Measurements from ENCODE around the gene ARF1.

Gene ARF1

DNA sequence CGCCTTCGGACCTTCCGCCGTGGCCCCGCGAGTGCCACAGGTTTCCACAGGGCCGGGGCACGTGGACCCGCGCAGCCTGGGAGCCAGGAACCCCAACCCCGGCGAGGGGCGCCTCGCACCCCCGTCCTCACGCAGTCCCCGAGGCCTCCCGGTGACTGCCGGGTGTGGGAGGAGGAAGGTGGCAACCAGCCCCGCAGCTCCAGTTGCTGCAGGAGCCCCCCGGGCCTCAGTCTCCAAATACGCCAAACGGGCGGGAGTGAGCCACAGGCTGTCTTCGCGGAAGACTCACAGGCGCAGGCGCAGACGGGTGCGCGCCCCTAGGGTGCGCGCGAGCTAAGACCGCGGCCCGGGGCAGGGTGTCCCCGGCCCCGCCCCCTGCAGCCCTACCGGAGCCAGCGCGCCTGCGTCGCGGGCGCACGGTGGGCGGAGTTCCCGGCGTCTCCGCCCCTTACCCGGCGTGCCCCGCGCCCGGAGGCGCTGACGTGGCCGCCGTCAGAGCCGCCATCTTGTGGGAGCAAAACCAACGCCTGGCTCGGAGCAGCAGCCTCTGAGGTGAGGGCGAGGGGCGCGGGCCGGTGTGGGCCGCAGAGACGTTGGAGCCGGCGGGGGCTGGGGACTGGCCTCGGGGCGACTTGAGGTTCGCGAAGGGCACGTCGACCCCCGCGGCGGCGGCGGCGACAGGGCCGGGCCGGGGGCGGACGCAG, at the start of gene ARF1:
TSS of gene ARF1 (plus strand) at position 495 of the 704 bp plus-strand sequence. CDS start 14,407 bp downstream, outside the sequence.
- peak; percentile 96 to 99 for DNase-seq
- peak; percentile 91 for TF ChIP-seq POLR2A (IDR thresholded peaks at IDR 0.05; ENCODE audit: low read length)
- TF ChIP-seq GATA1 (IDR thresholded peaks at IDR 0.05; ENCODE audit: low read depth, low read length) = no peak

DNA sequence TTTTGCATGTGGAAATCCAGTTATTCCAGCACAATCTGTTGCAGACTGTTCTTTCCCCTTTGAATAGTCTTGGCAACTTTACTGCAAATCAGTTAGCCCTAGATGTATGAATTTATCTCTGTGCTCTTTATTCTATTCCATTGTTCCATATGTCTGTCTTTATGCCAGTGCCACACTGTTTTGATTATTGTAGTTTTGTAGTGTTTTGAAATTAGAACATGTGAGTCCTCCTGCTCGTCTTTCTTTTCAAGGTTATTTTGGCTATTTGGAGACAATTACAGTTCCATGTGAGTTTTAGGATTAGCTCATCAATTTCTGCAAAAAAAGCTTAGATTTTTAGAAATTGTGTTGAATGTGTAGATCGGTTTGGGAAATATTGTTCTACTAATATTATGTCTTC, 49.1 kb upstream of the ARF1 start:
- DNase-seq = no peak
- TF ChIP-seq POLR2A (IDR thresholded peaks at IDR 0.05; ENCODE audit: low read length) = no peak
- no peak for TF ChIP-seq GATA1 (IDR thresholded peaks at IDR 0.05; ENCODE audit: low read depth, low read length)

DNA sequence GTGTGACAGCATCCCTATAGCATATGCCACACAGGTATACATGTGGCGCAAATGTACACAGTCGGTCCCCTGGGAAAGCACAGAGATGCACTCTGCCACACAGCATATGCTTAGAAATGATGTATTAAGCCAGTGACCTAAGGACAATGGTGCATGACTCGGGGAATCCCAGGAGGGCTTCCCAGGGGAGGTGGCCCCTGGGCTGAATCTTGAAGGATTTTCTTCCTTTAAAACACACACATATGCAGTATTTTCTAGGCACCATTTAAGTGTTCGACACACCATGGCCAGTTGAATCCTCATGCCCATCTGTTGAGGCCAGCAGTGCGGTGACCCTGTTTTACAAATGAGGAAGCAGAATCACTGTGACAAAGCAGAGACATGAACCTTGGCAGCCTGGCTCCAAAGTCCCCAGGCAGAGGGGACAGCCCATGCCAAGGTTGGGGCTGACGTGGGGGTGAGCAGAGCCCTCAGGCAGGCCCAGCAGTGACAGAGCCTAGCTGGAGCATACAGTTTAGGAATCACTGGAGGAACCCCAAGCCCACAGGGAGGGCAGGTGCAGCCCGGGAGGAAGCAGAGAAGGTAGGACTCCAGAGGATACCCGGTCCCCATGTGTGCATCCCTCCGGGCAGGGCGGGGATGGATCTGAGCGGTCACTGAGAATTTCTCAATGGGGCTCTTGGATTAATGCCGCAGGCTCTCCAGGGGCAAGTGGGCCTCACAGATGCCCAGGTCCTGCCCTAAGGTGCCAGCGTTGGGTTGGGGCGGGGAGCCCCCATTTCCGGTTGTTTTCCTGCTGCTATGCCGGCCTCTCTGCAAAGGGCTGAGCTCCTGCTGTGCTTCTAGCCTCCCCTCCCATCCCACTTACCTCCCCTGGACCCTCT, 47.3 kb upstream of the ARF1 start:
- TF ChIP-seq GATA1 (IDR thresholded peaks at IDR 0.05; ENCODE audit: low read depth, low read length) (no peak), POLR2A (IDR thresholded peaks at IDR 0.05; ENCODE audit: low read length) (no peak)
- no peak for DNase-seq

DNA sequence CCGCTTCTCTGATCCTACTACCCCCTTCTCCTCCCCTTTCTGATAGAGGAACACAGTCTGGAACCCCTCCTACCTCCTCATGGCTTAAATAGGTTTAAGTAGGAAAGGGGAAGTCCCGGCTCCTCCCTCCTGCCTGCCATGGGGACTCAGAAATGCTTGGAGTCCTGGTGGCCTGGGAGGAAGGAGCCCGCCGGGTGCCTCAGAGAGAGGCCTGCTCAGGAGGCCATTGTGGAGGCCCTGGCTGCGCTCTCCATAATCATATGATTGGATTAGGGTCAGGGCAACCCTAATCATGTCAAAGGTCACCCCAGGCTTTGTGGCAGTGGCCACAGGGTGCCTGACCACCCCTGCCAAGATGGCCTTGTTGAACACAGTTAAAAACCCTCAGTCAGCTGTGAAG, 46.7 kb upstream of the ARF1 start:
- no peak for DNase-seq
- TF ChIP-seq POLR2A (IDR thresholded peaks at IDR 0.05; ENCODE audit: low read length) (no peak), GATA1 (IDR thresholded peaks at IDR 0.05; ENCODE audit: low read depth, low read length) (no peak)

DNA sequence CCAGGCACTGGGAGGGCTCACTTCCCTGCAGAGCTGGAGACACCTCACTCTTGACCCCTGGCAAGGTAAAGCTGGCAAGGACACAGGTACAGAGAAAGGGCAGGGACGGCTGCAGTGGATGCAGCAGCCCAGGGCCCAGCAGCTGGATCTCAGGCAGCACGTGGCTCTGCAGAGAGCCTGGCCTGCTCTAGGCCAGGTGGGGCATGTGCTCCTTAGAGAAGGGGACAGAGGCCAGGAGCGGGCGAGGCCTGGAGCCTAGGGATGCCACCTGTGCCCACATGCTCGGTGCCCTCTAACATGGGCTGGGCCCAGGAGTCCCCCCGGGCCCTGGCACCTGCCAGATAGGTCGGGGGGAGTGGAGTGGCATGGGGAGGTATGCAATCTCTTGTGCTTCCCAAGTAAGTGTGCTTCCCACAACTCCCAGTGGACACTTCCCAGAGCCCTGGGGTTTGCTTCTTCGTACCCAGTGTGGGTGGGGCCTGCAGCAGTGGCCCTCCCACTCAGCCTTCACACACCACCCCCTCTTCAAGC, 45.7 kb upstream of the ARF1 start:
- TF ChIP-seq GATA1 (IDR thresholded peaks at IDR 0.05; ENCODE audit: low read depth, low read length) = no peak
- TF ChIP-seq POLR2A (IDR thresholded peaks at IDR 0.05; ENCODE audit: low read length) = no peak
- DNase-seq = no peak

DNA sequence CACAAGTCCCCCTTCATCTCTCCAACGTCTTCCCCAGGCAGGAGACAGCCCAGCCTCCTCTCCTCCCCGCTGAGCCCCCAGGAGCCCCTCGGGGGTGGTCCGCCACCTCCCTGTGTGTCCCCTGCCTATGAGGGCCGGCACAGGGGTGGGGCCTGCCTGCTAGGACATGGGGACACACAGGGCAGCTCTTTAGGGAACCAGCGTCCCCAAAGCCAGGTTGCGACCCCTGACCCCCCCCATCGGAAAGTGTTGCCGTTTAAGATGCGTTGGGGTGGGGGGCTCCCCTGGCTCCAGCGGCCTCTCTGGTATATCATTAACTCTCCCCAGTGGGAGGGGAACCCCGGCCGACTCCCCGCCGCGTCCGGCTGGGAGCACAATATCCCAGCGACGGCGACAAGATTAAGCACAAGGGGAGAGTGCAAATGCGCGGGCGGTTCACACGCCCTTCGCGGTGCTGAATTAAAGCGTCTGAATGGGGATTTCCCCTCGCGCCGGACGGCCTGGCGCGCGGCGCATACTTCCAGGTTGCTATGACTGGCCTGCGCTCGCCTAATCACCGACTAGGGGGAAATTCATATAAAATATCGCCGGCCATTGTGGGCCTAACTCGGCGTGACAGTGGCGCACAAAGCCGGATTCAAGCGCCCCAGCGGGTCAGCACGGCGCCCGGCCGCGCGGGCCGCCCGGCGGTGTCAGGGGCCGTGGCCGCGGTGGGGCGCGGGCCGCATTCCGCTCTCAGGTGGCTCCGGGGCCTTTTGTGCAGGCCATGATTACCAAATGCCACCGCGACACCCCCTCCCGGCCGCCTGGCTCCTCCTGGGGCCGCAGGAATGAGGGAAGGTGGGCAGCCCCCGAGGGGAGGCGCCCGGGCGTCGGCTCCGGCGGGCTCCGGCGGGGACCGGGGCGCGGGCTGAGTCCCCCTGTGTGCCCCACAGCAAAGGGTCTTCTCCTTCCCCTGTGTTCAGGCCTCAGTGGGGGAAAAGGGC, 44.8 kb upstream of the ARF1 start:
- TF ChIP-seq POLR2A (IDR thresholded peaks at IDR 0.05; ENCODE audit: low read length) (no peak), GATA1 (IDR thresholded peaks at IDR 0.05; ENCODE audit: low read depth, low read length) (no peak)
- no peak for DNase-seq

DNA sequence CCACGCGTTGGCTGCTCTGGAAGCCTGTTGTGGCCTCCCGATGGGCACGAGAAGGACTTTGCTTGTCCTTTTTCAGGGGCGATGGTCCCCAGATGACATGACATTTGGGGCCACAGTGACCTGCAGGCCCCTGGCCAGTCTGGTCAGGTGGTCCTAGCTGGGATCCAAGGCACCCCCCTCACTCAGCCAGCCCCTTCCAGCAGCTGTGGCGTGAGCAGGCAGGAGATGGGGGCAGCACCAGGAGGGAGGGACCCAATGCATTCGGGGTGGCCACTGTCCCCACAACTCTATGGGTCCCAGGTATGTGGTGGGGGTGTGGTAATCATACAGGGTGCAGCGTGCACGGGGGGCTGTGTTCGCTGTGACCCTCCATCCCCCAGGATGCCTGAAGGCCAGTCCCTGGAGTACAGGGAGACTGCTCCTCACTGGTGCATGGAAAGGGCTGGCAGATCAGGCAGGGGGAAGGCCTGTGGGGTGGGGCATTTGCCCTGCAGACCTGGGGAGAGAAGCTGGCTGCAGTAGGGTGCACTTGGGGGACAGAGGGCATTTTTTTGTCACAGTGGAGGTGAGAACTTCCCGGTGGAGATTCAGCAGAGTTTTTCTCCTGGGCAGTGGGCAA, 44.0 kb upstream of the ARF1 start:
- DNase-seq = no peak
- TF ChIP-seq POLR2A (IDR thresholded peaks at IDR 0.05; ENCODE audit: low read length) = no peak

DNA sequence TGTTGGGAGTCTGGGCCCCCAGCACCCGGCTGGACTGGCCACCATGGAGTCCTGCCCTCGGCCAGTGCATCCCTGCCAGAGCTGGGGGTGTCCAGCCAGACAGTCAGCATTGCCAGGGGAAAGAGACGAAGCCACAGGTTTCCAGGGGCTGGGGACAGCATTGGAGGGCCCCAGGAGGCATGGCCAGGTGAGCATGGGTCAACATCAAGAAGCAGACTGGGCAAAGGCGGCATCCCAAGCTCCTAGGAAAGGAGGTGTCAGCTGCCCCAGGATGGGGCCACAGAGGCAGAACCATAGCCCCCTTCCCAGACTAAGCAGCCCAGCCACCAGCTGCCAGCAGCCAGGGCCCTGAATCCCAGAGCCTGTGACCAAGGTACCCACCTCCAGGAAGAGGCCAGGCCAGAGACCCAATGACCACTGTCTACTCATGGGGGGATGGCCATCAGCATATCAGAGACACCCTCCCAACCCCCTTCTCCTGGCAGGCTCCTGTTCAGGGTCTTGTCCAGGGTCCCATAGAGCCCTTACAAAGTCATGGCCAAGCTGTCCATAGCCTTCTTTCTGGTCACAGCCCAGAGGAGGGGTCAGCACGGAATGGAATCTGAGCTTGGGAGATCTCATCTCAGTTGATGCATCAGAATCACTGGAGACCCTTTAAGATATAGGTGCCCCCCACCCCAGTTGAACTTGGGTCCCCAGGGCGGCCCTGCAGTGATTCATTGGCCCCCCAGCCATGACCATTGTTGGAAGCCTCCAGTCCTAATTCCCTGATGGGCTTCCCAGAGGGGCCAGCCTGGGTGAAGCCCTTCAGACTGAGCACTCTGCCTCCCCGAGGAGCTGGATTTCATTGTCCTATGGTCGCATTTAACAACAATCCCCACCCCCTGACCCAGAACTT, 43.3 kb upstream of the ARF1 start:
- DNase-seq = no peak
- no peak for TF ChIP-seq POLR2A (IDR thresholded peaks at IDR 0.05; ENCODE audit: low read length)
- TF ChIP-seq GATA1 (IDR thresholded peaks at IDR 0.05; ENCODE audit: low read depth, low read length) = no peak

DNA sequence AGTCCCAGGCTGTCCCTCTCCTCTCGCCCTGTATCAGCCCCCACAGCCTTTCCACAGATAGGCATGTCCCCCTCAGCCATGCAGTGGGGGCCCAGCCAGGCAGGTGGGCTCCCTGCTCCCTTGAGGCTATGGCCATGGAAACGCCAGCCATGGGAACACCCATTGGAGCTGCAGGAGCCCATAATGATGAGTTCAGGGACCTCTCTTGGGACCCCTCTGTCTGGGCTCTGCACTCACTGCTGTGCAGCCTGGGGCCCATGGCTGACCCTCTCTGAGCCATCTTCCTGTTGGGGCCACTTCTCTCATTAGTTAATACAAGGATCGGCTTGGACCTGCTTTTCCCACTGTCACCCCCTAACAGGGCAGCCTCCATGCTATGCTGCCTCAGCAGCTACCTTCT, 42.5 kb upstream of the ARF1 start:
- DNase-seq = no peak
- TF ChIP-seq GATA1 (IDR thresholded peaks at IDR 0.05; ENCODE audit: low read depth, low read length) (no peak), POLR2A (IDR thresholded peaks at IDR 0.05; ENCODE audit: low read length) (no peak)

DNA sequence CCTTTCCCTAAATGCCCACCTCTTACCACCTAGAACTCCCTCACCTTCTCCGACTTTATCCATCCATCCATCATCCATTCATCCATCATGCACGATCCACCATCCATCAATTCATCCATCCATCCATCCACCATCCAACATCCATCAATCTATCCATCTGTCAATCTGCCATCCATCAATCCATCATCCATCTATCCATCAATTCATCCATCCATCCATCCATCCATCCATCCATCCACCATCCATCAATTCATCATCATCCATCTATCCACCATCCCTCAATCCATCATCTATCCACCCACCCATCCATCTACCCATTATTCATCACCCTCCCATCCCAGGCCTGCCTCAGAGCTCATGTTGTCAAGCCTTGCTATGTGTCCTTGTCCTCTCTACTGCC, 41.2 kb upstream of the ARF1 start:
- no peak for DNase-seq
- TF ChIP-seq POLR2A (IDR thresholded peaks at IDR 0.05; ENCODE audit: low read length) = no peak
- no peak for TF ChIP-seq GATA1 (IDR thresholded peaks at IDR 0.05; ENCODE audit: low read depth, low read length)

DNA sequence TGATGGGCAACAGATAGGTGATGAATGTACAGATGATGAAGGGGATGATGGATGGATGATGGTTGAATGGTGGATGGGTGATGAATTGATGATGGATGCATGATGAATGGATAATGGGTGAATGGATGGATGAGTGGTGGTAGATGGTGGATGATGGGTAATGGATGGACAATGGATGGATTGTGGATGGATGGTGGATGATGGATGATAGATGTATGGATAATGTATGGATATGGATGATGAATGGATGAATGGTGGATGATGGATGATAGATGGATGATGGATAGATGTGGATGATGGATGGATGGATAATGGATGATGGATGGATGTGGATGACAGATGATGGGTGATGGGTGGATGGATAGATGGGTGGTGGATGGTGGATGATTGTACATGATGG, 40.0 kb upstream of the ARF1 start:
- no peak for DNase-seq
- TF ChIP-seq POLR2A (IDR thresholded peaks at IDR 0.05; ENCODE audit: low read length) (no peak), GATA1 (IDR thresholded peaks at IDR 0.05; ENCODE audit: low read depth, low read length) (no peak)

DNA sequence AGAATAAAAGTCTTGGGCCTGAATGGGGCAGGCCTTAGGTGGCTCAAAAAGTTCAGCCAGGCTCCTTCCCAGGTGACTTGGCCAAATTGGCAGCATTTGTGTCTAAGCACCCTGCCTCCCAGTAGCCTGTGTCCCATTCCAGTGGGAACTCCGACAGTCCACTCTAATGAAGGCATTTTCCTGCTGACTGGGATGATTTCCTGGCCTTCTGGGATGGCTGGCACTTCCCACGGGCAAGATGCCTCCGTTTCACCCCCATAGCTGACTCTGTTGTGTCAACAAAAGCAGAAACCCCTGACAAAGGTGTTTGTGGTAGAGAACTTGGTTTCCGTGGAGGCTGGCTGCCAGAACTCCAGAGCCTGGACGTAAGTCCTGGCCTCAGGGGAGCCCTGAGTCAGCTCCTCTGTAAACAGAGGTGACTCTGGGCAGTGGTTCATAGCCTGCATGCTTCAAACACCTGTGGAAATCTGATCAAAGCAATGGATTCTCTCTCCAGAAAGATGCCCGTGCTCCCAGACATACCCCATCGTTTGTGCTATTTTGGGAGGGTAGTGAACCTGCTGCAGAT, 39.1 kb upstream of the ARF1 start:
- TF ChIP-seq POLR2A (IDR thresholded peaks at IDR 0.05; ENCODE audit: low read length) = no peak
- no peak for TF ChIP-seq GATA1 (IDR thresholded peaks at IDR 0.05; ENCODE audit: low read depth, low read length)
- no peak for DNase-seq

All from erythroblast (primary cell).